Type B pancreatic cell (in vitro differentiated cells): Measurements from ENCODE around the gene PCCA. TPM values are rescaled to one million over a fixed set of nuclear protein-coding genes. Genes with fewer than 3 reads are reported as not detected.

Experiments used
- DNase-seq: peaks from one replicate; pipeline ENCODE4 v3.0.0; 2021; ENCODE audit warnings: mixed read lengths; ENCODE audit not compliant: unreplicated experiment; ENCODE audit errors: extremely low spot score
- H3K27ac Mint-ChIP-seq: 2 replicates; pipeline ENCODE4 v1.8.0; 2021; ENCODE audit warnings: mild to moderate bottlenecking, mixed read lengths
- H3K27me3 Mint-ChIP-seq: 2 replicates; pipeline ENCODE4 v1.8.0; 2021; ENCODE audit warnings: mixed read lengths
- H3K36me3 Mint-ChIP-seq: 2 replicates; pipeline ENCODE4 v1.8.0; 2021; ENCODE audit warnings: mixed read lengths
- H3K4me1 Mint-ChIP-seq: one replicate; pipeline ENCODE4 v1.8.0; 2021; ENCODE audit warnings: mixed read lengths; ENCODE audit not compliant: unreplicated experiment
- H3K4me3 Mint-ChIP-seq: 2 replicates; pipeline ENCODE4 v1.8.0; 2021; ENCODE audit warnings: mild to moderate bottlenecking, mixed read lengths
- H3K9me3 Mint-ChIP-seq: 2 replicates; pipeline ENCODE4 v1.8.0; 2021; ENCODE audit warnings: mixed read lengths
- CTCF ChIP-seq: fragments of 200-600 bp; sonication (generic); conservative IDR thresholded peaks from 2 replicates; pipeline ENCODE4 v1.5.0; 2021; ENCODE audit warnings: antibody characterized with exemption, mild to moderate bottlenecking
- total RNA-seq: library from RNA; stranded (reverse); gene quantifications from 2 replicates; pipeline ENCODE4 v1.2.1, GENCODE V29; 2021; ENCODE audit warnings: low replicate concordance

Gene PCCA
- total RNA-seq, 1 donor from 2014 or later: 46.8 TPM

- no peaks in the 10 kb centered on the region for H3K9me3 Mint-ChIP-seq
- peaks cover 3% of the 10 kb centered on the region for H3K36me3 Mint-ChIP-seq
- H3K27ac Mint-ChIP-seq: no peak overlapping the region
- no peak for DNase-seq
- H3K4me3 Mint-ChIP-seq: no peak overlapping the region
- H3K4me1 Mint-ChIP-seq: peaks cover 6% of the 10 kb centered on the region
- no peak for TF ChIP-seq CTCF
- no peaks in the 10 kb centered on the region for H3K27me3 Mint-ChIP-seq
These were observed 108.9 kb downstream of the PCCA start for GRCh38 chr13:100197591-100198365.

- Mint-ChIP-seq H3K4me1 (no peaks in the 10 kb centered on the region), H3K27ac (no peak overlapping the region), H3K4me3 (no peak overlapping the region), H3K36me3 (peaks cover 8% of the 10 kb centered on the region), H3K27me3 (no peaks in the 10 kb centered on the region), H3K9me3 (no peaks in the 10 kb centered on the region)
- no peak for TF ChIP-seq CTCF
- no peak for DNase-seq
These were observed 114.9 kb downstream of the PCCA start for GRCh38 chr13:100203696-100204367.

- H3K36me3 Mint-ChIP-seq: peaks cover 31% of the 10 kb centered on the region
- DNase-seq: no peak
- peaks cover 9% of the 10 kb centered on the region for H3K9me3 Mint-ChIP-seq
- H3K27me3 Mint-ChIP-seq: no peaks in the 10 kb centered on the region
- H3K4me1 Mint-ChIP-seq: no peaks in the 10 kb centered on the region
- H3K27ac Mint-ChIP-seq: no peak overlapping the region
- no peak overlapping the region for H3K4me3 Mint-ChIP-seq
- no peak for TF ChIP-seq CTCF
These were observed 119.1 kb downstream of the PCCA start for GRCh38 chr13:100208002-100208401.

- Mint-ChIP-seq H3K27me3 (no peaks in the 10 kb centered on the region), H3K36me3 (peaks cover 37% of the 10 kb centered on the region), H3K9me3 (peaks cover 12% of the 10 kb centered on the region), H3K4me1 (no peaks in the 10 kb centered on the region), H3K27ac (no peak overlapping the region), H3K4me3 (no peak overlapping the region)
- TF ChIP-seq CTCF: no peak
- DNase-seq: no peak
These were observed 119.7 kb downstream of the PCCA start for GRCh38 chr13:100208626-100209025.

- no peak for DNase-seq
- Mint-ChIP-seq H3K4me3 (no peak overlapping the region), H3K27me3 (no peaks in the 10 kb centered on the region), H3K36me3 (peaks cover 48% of the 10 kb centered on the region), H3K4me1 (no peaks in the 10 kb centered on the region), H3K27ac (no peak overlapping the region), H3K9me3 (peaks cover 12% of the 10 kb centered on the region)
- TF ChIP-seq CTCF: no peak
These were observed 121.2 kb downstream of the PCCA start for GRCh38 chr13:100209857-100210825.
